Cardiac muscle cell (in vitro differentiated cells and primary cell): ENCODE results near the gene MOSMO. TPM values are rescaled to one million over a fixed set of nuclear protein-coding genes. Genes with fewer than 3 reads are reported as not detected.
"Not testable (repeated sequence)": the region's sequence is repeated elsewhere in the genome, so short reads cannot be mapped to it uniquely, and the experiment has no call there.

Source experiments
- DNase-seq, 2 donors: peaks; one replicate each; pipeline versions ENCODE4 v3.0.0 to v3.0.0-alpha.2; 2010 to 2017; ENCODE audit warnings: low read depth in 1 of 2, low spot score in 1 of 2
- H3K27ac ChIP-seq: fragments of 200-600 bp; sonication (generic); 2 replicates; pipeline ENCODE4 v1.5.1; 2016
- H3K27me3 ChIP-seq: fragments of 200-600 bp; sonication (generic); 2 replicates; pipeline ENCODE4 v1.6.0; 2016; ENCODE audit warnings: control low read depth
- H3K36me3 ChIP-seq: fragments of 200-600 bp; sonication (generic); 2 replicates; pipeline ENCODE4 v1.5.1; 2016; ENCODE audit warnings: control low read depth
- H3K4me1 ChIP-seq: fragments of 200-600 bp; sonication (generic); 2 replicates; pipeline ENCODE4 v1.8.1; 2017; ENCODE audit warnings: low read depth, mild to moderate bottlenecking, mixed run types
- H3K4me3 ChIP-seq: fragments of 200-600 bp; sonication (generic); 2 replicates; pipeline ENCODE4 v1.5.1; 2016; ENCODE audit warnings: mild to moderate bottlenecking
- H3K9me3 ChIP-seq: fragments of 200-600 bp; sonication (generic); 2 replicates; pipeline ENCODE4 v1.5.1; 2017; ENCODE audit warnings: low read depth, mild to moderate bottlenecking, control low read depth
- polyA plus RNA-seq: library from polyadenylated mRNA; unstranded; fragments of >200 nt; fragmentation: Nextera tagmentation; extraction: Ambion mirVana; gene quantifications from 2 replicates; pipeline ENCODE4 v1.2.1, GENCODE V29; 2016
- total RNA-seq: library from RNA; depleted of rRNA; stranded (reverse); fragments of >200 nt; gene quantifications from 2 replicates; pipeline ENCODE4 v1.2.3, GENCODE V29; 2016
- TF ChIP-seq, protein P1 (sequence below): IDR thresholded peaks from 2 replicates; pipeline ENCODE4 v1.5.1; 2012; ENCODE audit warnings: low read depth, mild to moderate bottlenecking, low read length

Gene MOSMO
- total and polyA plus RNA-seq, 2 experiments from 2014 or later: 7.0 to 14.7 TPM

DNA sequence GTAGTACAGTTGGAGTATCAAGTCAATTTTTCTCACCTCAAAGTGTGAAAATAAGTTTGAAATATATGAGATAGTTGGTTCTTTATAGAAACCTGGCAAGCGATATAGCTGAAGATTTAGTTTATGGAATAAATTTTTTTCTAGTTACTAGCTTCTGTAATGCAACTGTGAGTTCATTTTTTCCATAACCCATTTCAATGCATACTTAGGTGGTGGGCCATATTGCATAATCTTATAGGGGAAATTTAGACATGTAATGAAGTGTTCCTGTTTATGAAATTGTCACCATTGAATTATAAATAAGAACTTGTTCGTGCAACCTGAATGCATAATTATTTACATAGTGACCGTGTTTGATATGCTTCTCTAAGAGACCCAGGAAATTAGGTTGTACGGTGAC lies 9.0 kb downstream of the MOSMO start:
- H3K4me1 ChIP-seq: peaks cover 18% of the 10 kb centered on the region
- H3K36me3 ChIP-seq: no peaks in the 10 kb centered on the region
- no peaks in the 10 kb centered on the region for H3K9me3 ChIP-seq
- no peak overlapping the region for H3K4me3 ChIP-seq
- TF ChIP-seq, protein P1, sequence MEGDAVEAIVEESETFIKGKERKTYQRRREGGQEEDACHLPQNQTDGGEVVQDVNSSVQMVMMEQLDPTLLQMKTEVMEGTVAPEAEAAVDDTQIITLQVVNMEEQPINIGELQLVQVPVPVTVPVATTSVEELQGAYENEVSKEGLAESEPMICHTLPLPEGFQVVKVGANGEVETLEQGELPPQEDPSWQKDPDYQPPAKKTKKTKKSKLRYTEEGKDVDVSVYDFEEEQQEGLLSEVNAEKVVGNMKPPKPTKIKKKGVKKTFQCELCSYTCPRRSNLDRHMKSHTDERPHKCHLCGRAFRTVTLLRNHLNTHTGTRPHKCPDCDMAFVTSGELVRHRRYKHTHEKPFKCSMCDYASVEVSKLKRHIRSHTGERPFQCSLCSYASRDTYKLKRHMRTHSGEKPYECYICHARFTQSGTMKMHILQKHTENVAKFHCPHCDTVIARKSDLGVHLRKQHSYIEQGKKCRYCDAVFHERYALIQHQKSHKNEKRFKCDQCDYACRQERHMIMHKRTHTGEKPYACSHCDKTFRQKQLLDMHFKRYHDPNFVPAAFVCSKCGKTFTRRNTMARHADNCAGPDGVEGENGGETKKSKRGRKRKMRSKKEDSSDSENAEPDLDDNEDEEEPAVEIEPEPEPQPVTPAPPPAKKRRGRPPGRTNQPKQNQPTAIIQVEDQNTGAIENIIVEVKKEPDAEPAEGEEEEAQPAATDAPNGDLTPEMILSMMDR: no peak
- H3K27ac ChIP-seq: no peak overlapping the region
- DNase-seq: no peak
- H3K27me3 ChIP-seq: no peaks in the 10 kb centered on the region

DNA sequence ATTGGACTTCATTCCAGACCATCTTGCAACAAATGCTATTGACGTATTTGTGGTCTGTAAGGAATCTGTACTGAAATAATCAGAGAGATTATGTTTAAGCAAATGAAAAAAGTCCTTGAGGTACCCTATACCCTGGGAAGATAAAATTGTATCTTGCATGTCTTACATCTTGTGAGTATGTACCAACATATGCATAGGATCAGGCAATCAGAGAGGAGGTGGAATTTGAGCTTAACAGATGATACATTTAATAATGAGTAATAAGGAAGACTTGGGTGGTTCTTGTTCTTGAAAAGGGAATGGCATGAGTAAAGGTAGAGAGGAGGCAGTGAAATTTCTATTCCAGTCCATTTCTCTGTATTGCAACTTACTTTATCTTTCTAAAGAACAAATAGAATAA lies 10.6 kb downstream of the MOSMO start:
- no peak for DNase-seq
- Histone ChIP-seq H3K9me3 (no peaks in the 10 kb centered on the region), H3K27me3 (no peaks in the 10 kb centered on the region), H3K27ac (no peak overlapping the region), H3K36me3 (no peaks in the 10 kb centered on the region), H3K4me3 (no peak overlapping the region), H3K4me1 (peaks cover 17% of the 10 kb centered on the region)
- TF ChIP-seq, protein P1: no peak

DNA sequence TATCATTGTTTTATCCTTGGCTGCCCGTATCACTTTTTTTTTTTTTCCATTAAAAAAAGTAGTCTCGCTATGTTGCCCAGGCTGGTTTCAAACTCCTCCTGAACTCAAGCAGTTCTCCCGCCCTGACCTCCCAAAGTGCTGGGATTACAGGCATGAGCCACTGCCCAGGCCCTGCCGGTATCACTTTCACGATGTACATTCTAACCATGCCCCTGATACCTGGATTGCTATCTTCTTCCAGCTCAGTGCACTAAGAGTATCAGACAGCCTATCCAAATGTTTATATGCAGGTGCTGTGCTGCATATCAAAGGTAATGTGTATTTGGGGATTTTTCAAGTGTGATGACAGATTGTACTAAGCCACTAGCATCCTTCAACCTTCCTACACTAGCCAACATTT lies 14.2 kb downstream of the MOSMO start:
- Histone ChIP-seq H3K27ac (no peak overlapping the region), H3K4me1 (peaks cover 10% of the 10 kb centered on the region), H3K36me3 (no peaks in the 10 kb centered on the region), H3K27me3 (no peaks in the 10 kb centered on the region), H3K9me3 (no peaks in the 10 kb centered on the region), H3K4me3 (no peak overlapping the region)
- TF ChIP-seq, protein P1: no peak
- DNase-seq: no peak

DNA sequence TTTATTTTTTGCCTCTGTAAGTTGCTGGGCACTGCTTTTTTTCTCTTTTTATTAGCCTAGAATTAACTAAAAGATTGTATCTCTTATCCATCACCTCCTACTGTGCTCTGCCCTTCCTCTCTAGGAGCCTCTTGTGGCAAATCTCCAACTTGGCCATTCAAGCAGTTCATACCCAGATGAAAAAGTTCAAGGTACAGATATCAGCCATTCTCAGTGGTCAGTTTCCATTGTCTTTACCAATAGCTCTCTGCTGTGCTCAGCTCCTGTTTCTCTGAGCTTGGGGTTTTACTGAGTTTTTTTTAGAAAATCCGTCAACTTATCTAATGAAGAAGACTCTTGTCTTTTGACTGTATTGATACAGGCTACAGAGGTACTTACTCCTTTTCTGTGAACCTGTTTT lies 15.6 kb downstream of the MOSMO start:
- H3K4me1 ChIP-seq: peaks cover 4% of the 10 kb centered on the region
- TF ChIP-seq, protein P1: no peak

DNA sequence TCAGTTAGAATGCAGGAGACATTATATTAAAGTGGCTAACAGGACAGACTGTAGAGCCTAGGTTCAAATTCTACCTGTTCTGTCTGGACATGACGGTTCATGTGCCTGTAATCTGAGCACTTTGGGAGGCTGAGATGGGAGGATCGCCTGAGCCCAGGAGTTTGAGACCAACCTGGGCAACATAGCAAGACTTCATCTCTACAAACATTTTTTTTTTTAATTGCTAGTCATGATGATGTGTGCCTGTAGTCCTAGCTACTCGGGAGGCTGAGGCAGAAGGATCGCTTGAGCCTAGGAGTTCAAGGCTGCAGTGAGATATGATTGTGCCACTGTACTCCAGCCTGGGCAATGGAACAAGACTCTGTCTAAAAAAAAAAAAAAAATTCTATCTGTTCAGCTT lies 16.9 kb downstream of the MOSMO start:
- H3K4me3 ChIP-seq: not testable (repeated sequence)

More for the DNA sequence above, 15.6 kb downstream of the MOSMO start:
- Histone ChIP-seq H3K9me3 (no peaks in the 10 kb centered on the region), H3K36me3 (no peaks in the 10 kb centered on the region), H3K4me3 (no peak overlapping the region), H3K27me3 (no peaks in the 10 kb centered on the region), H3K27ac (no peak overlapping the region)
- DNase-seq: no peak

DNA sequence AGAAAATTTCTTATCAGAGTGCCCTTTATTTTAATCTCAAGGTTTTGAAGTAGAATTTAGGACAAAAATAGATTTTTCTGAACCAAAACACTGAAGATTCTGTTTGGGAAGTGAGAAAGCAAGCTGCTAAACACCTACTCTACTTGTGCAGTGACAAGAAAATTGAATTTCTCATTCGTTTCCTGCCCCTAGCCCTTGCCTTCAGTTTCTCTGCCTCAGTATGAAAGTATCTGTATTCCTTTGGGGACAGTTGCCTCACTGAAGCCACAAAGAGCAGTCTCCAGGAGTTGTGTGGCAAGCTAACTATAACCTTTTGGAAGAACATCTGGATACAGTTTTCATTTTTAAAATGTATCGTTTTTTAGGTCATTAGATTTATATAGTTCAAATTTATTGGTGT lies 19.7 kb downstream of the MOSMO start:
- H3K27ac ChIP-seq: no peak overlapping the region
- no peaks in the 10 kb centered on the region for H3K9me3 ChIP-seq
- H3K36me3 ChIP-seq: no peaks in the 10 kb centered on the region
- no peak for DNase-seq
- no peaks in the 10 kb centered on the region for H3K27me3 ChIP-seq
- no peak overlapping the region for H3K4me3 ChIP-seq
- TF ChIP-seq, protein P1: no peak
- H3K4me1 ChIP-seq: peaks cover 12% of the 10 kb centered on the region

More for the DNA sequence above, 16.9 kb downstream of the MOSMO start:
- H3K9me3 ChIP-seq, H3K36me3 ChIP-seq, H3K27me3 ChIP-seq, H3K4me1 ChIP-seq, H3K27ac ChIP-seq, DNase-seq: not testable (repeated sequence)
